ENCODE measurements around the gene ACTL8.

ACTL8 gene

DNA sequence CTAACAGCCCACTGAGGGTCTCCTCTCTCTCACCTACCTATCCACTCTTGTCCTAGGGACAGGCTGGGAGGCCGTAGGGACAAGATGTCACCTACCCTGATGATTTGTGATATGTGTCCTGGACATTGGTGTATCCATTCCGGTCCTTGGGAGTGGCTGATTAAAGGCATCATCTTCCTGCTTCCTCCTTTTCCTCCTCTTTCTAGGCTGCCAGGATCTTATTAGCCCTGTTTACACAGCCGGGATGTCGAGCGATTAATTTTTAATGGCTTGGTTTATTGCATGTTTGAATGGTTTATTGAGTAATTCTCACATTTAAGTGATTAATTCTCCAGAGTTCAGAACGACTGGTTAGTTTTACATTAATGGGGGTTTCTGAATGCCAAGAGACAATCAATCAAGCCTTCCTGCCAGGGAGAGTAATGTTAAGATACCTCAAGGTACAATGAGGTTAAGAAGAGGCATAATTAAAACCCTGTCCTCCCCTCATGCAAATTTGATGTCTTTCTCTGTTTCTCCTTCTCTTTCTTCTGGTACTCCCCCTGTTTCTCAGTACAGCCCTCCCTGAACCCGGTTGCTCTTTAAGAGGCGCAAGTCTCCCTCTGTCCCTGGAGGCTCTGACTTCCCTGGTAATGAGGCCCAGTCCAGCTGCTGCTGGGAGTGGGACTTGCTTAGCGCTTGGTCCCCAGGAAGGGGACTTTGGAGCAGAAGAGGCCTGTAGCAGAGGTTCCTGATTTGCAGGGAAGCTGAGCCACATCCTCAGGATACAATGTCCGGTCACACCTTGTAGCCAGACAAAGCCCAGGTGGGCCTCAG lies 50.9 kb downstream of the ACTL8 start:
- DNase-seq (ENCODE audit: low read depth), result no peak

DNA sequence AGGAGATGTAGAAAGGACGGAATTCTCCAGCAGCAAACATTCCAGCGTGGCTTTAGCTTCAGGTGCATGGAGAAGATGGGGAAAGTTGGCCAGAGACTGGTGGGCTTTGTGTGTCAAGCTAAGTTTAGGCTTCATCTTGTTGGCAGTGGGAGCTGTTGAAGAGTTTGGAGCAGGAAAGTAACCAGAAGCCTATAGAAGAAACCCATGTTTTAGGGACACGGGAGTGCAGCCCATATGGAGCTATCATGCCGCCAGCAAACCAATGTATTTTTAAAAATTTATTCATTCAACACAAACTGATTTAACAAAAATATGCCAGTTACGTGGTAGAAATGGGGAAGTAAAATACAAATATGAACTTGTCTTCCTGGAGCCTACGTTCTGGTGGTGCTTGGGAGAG lies 53.7 kb downstream of the ACTL8 start:
- DNase-seq (ENCODE audit: low read depth), result no peak

- no peak for DNase-seq (ENCODE audit: low read depth)
Observed at GRCh38 chr1:17810668-17811067, 55.5 kb downstream of the ACTL8 start.

DNA sequence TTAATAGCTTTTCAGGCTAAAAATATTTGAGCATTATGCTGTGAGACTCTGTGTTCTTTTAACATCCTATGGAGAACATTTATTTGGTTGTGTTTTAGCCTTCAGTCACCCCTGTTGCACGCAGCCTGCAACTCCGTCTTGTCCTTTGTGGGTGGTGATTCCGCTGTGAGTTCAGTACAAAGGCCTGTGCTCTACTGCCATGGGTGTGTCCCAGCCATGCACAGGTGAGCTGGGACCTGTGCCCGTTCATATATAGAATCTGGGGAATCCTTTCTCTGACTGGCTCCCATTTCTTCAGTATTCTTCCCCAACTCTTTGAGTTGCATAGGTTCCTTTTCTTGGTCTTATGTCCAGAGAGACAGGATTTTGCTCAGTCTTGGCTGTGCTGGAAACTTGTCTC lies 61.4 kb downstream of the ACTL8 start:
- no peak for DNase-seq (ENCODE audit: low read depth)

DNA sequence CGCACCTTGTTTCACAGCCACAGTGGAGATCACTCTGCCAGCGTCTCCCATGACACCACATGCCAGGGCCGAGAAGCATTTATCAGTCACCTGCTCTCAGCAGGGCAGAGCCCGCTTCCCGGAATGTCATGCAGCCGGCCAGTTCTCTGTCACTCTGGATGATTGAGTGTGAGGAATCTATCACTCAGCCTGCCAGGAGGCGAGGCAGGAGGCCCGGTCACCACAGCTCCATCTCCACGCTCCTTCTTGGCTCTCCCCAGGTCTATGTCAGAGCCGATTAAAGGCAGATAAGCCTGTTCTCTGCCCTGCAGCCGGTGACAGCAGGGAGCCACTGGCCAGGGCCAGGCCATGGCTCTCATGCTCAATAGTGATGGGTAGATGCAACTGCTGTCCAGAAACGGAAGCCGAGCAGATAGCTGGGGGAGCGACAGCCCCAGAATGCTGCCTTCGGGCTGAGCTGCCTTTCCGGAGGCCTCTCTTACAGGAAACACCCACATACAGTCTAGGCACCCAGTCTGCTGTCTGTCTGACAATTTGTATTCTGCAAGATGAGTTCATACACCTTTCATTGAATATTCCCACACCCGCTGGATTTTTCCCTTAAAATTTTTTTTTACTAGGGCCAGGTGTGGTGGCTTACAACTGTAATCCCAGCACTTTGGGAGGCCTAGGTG lies 64.1 kb downstream of the ACTL8 start:
- no peak for DNase-seq (ENCODE audit: low read depth)

DNA sequence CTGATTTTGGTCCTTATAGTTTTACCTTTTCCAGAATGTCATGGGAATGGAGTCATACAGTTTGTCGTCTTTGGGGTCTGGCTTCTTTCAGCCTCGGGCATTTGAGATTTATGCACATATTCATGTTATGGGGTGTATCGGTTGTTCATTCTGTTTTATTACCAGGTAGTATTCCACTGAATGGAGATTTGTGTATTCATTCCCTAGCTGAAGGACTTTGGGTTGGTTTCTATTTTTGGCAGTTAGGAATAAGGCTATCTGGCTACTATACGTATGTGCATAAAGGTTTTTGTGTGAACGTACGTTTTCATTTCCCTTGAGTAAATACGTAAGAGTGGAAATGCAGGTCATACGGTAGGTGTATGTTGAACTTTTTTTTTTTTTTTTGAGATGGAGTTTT lies 65.1 kb downstream of the ACTL8 start:
- no peak for DNase-seq (ENCODE audit: low read depth)

DNA sequence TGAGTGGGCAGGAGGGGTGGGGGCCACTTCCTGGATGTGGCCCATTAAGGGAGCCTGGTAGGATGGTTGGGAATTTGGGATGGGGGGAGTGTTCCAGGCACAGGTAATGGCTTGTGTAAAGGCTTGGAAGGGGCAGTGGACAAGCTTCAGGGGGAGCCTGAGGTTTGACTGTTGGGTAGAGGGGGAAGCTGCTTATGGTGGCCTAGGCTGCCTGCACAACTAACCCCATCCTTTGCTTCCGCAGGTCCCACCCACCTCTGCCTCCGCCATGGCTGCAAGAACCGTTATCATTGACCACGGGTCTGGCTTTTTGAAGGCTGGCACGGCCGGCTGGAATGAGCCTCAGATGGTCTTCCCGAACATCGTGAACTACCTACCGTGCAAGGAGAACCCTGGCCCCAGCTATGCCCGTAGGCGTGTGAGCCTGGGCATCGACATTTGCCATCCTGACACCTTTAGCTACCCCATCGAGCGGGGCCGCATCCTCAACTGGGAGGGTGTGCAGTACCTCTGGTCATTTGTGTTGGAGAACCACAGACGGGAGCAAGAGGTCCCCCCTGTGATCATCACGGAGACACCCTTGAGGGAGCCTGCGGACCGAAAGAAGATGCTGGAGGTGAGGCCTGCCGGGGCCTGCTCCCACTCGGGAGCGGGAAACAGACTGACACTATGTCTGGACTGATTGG lies 67.8 kb downstream of the ACTL8 start:
- no peak for DNase-seq (ENCODE audit: low read depth)

DNA sequence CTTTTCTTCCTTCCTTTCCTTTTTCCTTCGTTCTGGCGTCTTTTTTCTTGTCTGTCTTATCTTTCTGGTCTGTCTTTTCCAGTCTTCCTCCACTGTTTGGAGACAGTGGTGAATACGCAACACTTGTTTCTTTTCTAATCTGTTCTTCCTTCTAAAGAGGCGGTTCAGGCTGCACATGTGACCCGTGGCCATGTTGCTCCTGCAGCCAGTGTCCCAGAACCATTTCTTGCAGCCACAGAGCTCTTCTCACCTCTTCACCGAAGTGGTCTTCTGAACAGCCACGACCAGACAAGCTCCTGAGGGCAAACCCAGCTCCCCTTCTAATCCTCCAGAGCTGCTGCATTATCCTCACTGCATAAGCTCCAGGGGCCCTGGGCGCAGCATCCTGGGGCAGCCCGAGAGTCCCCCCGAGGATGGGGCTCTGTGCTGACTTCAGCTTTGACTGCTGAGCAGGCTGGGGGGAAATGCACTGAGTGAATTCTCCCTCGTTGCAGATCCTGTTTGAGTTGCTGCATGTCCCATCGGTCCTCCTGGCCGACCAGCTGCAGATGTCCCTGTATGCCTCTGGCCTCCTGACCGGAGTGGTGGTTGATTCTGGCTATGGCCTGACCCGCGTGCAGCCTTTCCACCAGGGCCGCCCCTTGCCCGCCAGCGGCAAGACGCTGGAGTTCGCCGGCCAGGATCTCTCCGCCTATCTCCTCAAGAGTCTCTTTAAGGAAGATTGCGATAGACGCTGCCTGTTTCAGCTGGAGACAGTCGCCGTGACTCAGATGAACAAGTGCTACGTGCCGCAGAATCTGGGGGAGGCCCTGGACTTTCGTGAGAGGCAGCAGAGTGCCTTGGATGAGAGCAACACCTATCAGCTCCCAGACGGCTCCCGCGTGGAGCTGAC lies 70.4 kb downstream of the ACTL8 start:
- no peak for DNase-seq (ENCODE audit: low read depth)

GRCh38 chr1:17826165-17826488 lies 71.0 kb downstream of the ACTL8 start:
- no peak for DNase-seq (ENCODE audit: low read depth)

GRCh38 chr1:17828991-17829390 lies 73.9 kb downstream of the ACTL8 start:
- DNase-seq (ENCODE audit: low read depth), result no peak

DNA sequence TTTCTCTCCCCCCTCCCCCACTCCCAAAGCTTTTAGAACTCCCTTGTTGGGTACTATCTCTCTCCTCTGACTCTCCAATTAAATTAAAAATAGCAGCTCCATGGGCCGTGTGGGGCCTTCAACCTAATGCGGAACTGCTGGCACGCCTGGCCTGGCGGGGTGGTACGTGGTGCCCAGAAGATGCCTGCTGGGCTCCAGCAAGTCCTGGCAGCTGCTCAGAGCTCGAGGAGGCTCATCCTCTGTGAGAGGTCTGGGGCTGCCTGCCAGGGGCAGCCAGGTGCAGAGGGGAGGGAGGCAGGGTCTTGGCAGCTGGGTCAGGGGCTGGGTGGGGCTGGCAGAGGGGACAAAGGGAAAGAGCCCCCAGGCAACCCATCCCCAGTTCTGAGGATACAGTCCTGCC lies 74.4 kb downstream of the ACTL8 start:
- DNase-seq (ENCODE audit: low read depth), result no peak

- peak; percentile 13 for DNase-seq (ENCODE audit: low read depth)
Observed at GRCh38 chr1:17831597-17831996, 76.5 kb downstream of the ACTL8 start.

DNA sequence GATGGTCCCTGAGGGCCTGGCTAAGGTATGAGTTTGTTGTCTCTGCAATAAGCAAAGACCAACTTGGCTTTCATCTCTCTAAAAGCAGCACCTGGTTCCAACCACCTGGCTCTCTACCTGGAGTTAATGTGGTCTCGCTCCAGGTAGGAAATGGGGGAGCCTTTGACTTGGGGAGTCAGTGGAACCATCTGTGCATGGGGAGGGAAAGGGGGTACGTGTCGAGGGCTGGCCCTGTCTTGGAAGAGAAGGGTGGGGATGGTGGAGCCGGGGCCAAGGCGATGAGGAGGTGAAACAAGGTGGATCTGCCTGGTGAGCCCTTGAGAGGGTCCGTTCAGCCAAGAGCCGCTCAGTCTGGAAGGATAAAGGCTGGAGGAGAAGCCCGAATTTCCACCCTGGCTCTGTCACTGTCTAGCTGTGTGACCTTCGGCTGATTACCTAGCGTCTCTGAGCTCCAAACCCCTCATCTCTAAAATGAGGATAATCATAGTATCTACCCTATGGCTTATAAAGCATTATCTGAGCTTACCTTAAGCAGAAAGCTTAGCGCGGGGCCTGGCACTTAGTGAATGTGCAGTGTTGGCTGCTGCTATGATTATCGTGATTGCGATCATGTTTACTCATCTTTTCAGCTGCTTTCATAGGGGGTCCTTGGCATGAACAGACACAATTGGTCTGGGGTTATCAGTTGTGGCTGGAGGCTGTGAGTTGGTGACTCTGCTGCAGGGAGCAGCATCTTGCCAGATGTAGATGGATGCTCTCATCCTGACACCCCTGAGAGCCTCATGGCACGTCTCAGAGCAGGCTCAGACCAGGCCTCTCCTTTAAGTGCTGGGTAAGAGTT lies 78.7 kb downstream of the ACTL8 start:
- DNase-seq (ENCODE audit: low read depth), result no peak

DNA sequence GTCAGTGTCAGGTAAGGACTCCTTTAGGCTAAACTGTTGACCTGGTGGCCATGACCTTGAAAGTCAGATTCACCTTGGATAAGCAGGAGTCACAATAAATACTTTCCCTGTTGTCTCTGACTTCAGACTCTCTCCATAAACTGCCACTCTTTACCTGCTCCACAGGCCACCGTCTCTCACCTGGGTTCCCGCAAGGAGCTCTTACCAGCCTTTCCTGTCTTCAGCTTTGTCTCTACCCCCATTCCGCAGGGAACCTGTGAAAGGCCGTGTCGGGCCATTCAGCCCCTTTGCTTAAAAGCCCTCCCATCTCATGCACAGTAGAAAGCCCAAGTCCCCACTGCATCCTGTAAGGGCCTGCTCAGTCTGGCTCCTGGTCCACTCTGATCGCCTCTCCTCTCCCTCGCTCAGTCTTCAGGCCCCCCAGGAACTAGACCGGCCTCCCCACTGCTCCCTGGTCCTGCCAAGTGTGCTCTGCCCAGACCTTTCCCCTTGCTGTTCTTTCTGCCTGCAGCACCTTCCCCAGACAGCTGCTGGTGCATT lies 79.5 kb downstream of the ACTL8 start:
- DNase-seq (ENCODE audit: low read depth), result no peak

DNA sequence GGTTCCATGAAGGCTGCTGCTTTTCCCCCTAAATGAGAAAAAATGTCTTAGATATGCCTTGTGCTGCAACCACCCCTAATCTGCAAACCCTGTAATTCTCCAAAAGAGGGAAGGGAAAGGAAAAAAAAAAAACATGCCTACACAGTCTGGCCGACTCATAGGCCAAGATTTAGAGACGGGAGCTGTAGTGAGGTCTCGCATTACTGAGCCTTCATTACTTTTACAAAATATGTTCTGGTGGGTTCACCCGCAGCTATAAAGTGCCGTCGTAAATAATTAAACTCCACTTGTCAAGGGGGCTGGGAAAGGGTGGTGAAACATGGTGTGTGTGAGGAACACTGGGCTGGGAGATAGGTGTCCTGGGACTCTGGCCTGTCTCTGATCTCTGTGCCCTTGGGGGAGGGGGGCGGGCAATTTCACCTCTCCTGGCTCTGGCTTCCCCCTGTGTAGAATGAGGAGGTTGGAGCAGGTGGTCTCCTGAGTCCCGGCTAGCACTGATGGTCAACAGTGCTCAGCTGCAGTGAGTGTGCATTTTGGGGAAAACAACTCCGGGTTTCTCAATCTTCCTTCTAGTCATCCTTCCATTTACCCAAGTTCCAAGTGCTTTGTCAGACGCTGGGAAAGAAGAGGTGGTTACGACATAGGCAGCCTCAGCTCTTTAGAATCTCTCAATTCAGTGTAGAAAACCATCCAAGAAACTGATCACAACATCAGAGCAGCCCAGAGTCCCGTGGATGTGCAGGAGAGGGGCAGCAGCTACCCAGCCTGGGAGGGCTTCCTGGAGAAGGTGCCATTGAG lies 82.3 kb downstream of the ACTL8 start:
- no peak for DNase-seq (ENCODE audit: low read depth)

DNA sequence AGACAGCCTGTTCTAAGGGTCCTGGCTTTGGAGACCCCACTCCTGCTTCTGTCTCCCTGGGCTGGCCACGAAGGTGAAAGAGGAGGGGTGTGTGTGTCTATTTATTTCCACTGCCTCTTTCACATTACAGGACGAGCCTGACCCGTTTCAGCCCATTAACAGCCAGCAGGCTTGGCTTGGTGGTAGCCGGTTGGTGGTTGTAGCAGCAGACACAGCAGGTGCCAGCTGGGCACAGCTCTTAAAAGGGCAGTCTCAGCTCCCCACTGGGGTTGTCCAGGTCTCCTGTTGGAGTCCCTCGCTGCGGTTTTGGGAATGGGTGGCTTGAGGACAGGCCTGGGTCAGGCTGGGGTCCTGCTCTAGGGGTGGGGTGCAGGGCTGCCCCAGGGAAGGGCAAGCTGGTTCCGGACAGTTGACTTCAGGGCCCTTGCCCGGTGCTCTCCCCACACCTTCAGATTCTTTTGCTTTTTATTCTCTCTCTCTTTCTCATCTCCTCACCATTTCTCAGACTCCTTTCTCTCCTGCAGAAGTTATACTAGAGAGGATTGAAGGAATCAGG lies 84.6 kb downstream of the ACTL8 start:
- no peak for DNase-seq (ENCODE audit: low read depth)

- no peak for DNase-seq (ENCODE audit: low read depth)
Observed at GRCh38 chr1:17841944-17842343, 86.8 kb downstream of the ACTL8 start.

DNA sequence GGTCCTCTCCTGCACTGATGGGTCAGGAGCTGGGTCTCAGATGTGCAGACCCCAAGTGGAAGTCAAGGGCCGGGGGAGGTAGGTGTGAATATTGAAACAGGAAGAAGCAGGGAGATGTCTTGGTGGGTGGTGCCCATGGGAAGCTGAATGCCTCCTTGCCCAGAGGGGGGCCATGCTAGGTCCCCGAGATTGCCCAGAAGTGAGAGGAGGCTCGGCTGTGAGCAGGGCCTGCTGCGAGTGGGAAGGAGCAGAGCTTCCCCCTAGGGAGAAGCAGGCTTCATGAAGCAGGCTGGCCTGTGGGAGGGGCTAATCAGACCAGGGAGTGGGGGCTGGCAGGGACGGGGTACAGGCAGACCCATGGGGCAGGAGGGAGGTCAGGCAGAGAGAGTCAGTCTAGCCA lies 87.6 kb downstream of the ACTL8 start:
- DNase-seq (ENCODE audit: low read depth), result no peak

DNA sequence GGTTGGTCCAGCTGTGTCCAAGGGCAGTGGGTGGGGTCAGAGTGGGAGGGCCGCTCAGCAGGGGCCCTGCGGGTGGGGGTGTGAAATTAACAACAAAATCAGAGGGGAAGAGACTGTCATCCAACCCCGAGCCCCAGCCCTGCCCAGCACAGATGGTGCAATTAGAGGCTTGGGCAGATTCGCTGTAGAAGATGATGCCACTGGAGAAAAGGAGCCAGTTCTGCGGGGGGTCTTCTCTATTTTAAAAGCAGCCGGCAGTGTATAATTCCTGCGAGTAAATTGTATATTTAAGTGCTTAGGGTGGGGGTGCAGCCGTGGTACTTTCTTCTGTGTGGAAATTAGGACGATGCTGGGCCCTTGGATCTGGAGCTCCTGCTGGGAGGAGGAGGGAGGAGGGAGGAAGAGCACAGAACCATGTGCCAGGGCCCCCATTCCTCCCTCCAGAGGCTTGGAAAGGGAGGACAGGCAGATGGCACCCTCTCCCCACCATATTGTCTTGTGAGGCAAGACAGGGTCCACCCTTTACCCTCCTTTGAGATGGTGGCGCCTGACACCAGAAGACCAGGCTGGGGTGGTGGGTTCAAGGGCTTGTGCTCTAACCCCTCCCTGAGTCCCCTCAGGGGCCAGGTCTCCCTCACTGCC lies 89.2 kb downstream of the ACTL8 start:
- DNase-seq (ENCODE audit: low read depth), result no peak
